NCI-H2171 (cell line): ENCODE measurements around the gene SMIM38.
"Not testable (repeated sequence)": the region's sequence is repeated elsewhere in the genome, so short reads cannot be mapped to it uniquely, and the experiment has no call there.

ENCODE experiments used
- DNase-seq: peaks from one replicate; lab custom pipeline; 2025; lab: John Stamatoyannopoulos, UW

The SMIM38 gene

DNA sequence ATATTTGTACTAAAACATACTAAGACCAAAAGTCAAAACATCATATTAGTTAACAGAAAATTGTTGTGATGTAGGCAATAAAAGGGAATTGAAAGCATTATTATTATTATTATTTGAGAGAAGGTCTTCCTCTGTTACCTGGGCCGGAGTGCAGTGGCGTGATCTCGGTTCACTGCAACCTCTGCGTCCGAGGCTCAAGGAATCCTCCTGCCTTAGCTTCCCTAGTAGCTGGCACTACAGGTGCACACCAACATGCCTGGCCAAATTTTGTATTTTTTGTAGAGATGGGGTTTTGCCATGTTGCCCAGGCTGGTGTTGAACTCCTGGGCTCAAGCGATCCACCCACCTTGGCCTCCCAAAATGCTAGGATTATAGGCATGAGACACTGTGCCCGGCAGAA is 15.6 kb upstream of the SMIM38 start:
- not testable (repeated sequence) for DNase-seq

DNA sequence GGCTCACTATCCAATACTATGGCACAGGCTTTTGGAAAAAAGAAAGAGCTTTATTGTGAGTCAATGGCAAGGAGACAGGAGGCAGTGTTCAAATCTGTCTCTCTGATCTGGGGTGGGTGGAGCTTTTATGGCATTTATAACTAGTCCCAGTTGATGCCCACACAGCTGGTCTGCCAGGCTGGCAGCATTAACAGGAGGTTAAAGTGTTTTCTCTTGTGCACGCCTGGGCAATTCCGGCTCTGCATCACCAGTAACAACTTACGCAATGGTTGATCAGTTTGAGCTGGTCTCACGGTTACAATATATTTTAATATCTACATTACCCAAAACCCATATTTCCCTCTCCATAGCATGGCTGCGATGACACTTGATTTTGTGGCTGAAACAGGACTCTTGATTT is 15.1 kb upstream of the SMIM38 start:
- DNase-seq, result no peak

DNA sequence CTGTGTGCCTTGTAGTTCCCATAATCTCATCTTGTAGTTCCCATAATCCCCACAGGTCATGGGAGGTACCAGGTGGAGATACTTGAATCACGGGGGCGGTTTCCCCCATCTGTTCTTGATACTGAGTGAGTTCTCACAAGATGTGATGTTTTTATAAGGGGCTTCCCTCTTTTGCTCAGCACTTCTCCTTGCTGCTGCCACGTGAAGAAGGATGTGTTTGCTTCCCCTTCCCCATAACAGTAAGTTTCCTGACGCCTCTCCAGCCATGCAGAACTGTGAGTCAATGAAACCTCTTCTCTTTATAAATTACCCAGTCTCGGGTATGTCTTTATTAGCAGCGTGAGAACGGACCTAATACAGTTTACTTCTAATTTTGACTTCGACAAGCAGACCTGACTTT is 14.0 kb upstream of the SMIM38 start:
- no peak for DNase-seq

DNA sequence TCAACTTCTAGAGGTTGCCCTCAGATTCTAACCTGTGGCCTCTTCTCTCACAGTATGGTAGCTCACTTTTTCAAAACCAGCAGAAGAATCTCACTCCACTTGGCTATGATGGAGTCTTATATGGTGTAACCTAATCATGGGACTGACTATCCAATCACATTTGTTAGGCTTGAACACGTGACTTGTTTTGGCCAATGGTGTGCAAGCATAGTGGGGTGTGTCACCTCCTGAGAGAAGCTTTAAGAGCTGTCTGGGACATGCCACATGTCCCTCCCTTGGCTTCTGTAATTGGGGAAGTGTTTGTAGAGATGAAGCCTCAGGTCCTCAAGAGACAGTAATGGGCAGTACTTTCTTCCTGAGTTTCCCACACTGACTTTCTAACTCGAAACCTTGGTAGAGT is 12.8 kb upstream of the SMIM38 start:
- no peak for DNase-seq

DNA sequence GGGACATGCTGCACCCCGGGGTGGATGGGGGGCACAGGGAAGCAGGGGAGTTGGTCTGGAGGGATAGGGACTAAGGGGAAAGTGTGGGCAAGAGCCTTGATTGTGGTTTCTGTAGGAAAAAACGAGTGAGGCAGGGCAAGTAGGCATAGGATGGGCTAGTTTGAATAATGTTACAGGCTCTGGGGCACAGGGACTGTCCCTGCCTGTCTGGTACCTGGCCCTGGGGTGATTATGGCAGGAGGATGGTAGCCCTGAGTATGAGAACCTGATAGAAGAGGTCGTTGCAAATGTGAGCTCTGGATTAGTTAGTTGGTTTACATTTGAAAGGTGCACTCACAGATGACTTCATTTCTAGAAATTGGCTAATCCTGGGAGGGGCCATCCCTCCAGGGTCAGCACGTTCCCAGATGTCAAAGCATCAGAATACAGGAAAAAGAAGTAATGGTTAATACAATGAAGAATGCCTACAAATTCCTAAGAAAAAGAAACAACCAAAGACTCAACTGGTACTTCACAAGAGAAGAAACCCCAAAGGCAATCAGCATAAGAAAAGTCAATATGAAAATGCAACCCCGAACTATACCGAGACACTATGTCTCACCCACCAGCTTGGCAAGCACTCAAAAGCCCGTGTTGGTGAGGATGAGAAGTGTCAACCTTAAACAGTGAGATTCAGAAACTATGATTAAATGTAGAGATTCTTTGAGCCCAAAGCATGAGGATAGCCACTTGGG is 11.3 kb upstream of the SMIM38 start:
- DNase-seq, result no peak

DNA sequence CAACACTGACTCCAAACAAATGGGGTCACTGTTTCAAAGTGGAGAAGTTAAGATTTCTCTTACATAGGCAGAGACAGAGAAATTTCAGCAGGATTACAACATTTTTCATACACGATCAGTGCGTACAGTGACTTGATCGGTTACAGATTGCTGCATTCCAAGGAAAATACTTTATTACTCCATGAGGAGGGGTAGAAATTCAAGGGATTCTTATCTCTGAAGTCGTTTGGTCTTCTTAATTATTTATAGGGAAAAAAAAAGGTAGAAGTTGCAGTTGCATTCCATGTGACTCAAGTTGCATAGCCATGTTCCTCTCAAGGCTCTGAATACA is 10.7 kb upstream of the SMIM38 start:
- DNase-seq, result no peak

DNA sequence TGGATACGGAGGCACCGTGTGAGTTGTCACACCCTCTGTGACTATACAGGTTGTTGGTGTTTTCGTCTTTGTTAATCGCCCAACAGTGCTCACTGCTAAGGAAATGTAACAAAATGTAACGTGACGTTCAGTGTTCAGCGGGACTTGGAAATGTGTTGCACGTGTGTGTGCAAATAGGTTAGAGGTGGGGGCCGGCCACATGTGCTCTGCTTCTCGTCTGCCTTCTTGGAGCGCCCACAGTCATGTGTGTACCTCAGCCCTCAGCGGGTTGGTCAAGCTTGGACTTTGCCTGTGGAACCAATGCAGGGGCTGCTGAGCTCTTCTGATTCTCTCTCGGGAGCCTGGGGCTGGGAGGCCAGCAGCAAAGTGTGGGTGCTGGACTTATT is 7.4 kb upstream of the SMIM38 start:
- no peak for DNase-seq

DNA sequence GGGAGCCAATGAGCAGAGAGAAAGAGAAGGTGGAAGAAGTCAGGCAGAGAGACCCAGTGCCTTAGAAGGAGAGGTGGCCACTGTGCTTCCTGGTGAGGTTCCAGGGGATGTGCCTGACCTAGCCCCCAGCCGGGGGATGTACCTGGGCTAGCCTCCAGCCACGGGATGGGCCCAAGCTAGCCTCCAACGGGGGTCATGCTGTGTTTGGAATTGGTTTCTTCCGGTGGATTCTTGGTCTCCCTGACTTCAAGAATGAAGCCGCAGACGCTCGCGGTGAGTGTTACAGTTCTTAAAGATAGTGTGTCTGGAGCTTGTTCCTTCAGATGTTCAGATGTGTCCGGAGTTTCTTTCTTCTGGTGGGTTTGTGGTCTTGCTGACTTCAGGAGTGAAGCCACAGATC is 6.9 kb upstream of the SMIM38 start:
- no peak for DNase-seq

DNA sequence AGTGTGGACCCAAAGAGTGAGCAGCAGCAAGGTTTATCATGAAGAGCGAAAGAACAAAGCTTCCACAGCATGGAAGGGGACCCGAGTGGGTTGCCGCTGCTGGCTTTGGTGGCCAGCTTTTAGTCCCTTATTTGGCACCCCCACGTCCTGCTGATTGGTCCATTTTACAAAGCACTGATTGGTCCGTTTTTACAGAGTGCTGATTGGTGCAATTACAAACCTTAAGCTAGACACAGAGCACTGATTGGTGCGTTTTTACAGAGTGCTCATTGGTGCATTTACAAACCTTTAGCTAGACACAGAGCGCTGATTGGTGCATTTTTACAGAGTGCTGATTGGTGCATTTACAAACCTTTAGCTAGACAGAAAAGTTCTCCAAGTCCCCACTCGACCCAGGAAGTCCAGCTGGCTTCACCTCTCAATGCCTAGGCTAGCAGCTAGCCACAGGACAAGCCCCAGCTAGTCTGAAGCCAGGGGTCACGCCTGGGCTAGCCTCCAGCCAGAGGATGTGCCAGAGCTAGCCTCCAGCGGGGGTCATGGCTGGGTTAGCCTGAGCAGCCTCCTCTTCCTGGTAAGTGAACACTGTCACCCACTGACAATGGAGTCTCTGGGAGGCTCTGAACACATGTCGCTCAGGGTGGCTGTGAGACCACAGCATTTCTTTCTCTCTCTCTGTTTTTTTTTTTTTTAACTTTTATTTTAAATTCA is 6.2 kb upstream of the SMIM38 start:
- DNase-seq, result not testable (repeated sequence)

DNA sequence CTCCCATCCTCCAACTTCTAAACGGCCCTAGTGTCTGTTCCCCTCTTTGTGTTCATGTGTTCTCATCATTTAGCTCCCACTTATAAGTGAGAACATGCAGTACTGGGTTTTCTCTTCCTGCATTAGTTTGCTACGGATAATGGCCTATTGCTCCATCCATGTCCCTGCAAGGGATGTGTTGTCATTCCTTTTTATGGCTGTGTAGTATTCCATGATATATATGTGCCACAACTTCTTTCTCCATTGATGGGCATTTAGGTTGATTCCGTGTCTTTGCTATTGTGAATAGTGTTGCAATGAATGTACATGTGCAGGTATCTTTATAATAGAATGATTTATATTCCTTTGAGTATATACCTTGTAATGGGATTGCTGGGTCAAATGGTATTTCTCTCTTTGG is 5.6 kb upstream of the SMIM38 start:
- no peak for DNase-seq

DNA sequence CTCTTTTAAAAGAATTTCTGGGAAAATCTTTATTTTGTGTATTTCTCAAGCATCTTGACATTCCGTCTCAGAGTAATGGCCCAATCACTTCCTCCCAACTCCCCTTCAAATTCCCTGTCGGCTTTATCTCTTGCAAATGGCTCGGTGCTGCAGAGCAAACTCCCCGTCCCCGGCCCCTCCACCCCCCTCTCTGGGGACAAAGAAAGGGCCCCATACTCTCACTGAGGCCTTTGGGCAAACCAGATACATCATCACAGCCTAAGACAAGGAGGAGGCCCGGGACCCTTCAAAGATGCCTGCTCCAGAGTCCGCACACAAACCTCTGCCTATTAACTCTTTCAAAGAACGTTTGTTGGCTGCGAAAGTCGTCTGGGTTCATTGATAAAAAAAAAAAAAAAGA is 3.9 kb upstream of the SMIM38 start:
- no peak for DNase-seq

DNA sequence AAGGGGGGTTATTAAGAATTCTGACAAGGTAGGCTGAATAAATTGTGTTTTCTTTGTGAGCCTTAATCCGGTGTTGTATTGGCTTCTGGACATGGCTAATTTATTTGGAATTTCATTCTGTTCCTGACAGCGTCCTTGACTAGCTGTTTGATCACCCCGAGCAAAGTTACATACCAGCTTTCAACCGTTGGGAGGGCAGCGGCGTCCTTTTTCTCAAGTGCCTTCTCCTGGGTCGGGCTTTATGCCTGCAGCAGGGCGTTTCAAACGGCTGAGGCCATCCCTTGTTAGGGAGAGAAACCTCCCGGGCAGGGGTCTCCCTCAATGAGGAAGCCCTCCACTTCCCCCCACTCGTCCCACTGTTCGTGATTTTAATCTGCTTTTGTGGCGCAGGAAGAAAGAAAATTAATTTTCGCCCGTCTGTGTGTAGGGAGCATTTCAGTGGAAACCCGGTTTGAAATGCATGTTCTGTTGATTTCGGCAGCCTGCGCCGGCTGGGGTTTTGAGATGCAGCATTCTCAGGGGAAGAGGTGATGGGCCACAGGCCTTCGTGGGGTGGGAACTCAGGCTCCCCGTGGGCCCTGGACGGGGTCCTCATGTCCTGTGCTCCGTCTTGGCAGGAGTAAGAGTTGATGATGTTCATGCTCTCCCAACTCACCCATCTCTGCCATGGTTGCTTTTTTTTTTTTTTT is 2.9 kb upstream of the SMIM38 start:
- no peak for DNase-seq

DNA sequence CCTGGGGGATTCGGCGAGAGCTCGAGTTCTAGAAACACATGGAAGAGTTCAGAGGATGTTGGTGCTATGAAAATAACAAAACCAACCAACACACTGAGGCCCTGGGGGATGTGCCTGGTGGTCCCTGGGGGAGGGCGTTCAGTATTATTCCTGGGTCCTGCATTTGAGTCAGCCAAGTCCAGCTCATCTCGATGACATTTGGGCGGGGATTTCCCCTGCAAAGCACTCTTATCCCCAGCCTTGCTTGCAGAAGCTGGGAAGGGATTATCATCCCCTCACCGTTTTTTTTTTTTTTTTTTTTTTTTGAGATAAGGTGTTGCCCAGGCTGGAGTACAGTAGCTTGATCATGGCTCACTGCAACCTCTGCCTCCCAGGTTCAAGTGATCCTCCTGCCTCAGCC is 2.1 kb upstream of the SMIM38 start:
- no peak for DNase-seq

DNA sequence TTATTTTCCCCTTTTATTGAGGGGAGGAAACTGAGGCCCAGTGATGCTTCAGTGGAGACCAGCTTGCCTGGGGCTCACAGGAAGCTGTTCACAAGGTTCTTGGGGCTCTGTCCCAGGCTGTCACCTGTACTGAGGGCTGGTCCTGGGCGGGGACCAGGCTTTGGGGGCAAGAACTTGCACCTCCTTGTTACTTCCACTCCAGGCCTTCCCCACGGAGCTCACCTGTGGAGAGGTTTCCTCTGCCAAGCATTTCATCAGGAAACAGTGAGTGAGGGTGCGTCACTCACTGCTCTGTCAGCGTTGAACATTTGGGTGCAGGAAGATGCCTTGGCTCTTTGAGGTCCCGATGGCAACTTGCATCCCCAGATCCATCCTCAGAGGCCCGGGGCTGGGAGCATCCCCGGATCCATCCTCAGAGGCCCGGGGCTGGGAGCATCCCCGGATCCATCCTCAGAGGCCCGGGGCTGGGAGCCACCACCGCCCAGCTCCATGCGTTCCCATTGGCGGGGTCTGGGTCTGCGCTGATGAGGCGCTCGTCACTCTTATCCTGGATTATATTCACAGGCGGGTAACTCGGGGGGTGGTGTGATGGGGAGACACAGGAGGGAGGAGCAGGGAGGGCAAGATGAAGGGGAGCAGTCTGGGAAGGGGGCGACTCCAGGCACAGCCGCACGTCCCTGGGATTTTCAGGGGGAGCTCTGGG is 1.4 kb upstream of the SMIM38 start:
- no peak for DNase-seq

DNA sequence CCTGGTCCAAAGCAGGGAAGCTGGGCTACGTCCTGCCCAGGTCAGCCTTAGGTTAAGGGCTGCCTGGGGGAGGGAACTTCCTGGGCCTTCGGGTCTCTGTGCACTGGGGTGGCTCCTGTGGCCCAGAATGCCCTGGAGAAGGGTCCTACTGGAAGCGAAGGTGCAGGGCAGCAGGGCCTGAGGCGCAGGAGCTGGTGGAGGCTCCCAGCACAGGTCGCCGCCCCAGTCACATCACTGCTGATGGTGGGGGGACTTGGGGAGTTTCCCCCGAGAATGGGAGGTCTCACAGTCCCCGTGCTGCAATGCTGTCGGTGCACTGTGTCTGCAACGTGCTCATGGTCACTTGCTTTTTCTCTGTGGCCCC is 815 bp upstream of the SMIM38 start:
- DNase-seq, result no peak

DNA sequence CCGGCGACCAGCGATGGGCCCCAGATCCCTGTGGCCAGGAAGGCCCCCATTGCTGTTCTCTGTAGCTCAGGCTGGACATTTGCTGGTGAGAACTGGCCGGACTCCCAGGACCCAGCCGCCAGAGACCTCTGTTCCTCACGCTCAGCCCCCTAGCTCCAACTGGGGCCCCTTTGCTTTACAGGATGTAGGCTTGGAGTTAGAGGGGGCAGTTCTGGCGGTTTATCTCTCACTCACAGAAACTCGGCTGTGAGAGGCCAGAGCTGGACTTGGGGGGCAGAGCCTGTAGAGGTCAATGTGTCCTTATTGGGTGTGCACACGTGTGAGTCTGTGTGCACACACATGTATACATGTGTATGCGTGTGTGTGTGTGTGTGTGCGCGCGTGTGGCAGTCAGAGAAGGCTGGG is 502 bp downstream of the SMIM38 start:
- no peak for DNase-seq

DNA sequence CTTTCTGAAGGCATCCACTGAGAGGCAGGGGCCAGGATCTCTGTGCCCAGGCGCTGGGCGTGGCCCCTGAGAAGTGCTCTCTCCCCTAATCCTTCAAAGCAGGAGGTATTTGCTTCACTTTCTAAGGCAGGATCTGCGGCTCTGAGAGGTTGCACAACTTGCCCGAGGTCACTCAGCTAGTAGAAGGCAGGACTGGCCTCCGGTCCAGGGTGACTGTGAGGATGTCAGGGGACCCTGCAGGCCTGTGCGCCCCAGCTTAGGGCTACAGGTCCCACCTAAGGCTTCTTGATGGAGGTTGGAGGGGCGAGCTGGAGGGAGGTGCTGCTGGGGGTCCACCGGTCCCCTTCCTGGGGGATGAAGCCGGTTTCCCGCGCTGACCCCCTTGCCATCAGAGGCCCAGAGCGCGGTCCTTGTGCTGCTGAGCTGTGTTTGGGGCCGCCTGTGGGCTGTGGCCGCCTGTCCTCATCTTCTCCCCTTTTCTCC is 979 bp downstream of the SMIM38 start:
- no peak for DNase-seq

DNA sequence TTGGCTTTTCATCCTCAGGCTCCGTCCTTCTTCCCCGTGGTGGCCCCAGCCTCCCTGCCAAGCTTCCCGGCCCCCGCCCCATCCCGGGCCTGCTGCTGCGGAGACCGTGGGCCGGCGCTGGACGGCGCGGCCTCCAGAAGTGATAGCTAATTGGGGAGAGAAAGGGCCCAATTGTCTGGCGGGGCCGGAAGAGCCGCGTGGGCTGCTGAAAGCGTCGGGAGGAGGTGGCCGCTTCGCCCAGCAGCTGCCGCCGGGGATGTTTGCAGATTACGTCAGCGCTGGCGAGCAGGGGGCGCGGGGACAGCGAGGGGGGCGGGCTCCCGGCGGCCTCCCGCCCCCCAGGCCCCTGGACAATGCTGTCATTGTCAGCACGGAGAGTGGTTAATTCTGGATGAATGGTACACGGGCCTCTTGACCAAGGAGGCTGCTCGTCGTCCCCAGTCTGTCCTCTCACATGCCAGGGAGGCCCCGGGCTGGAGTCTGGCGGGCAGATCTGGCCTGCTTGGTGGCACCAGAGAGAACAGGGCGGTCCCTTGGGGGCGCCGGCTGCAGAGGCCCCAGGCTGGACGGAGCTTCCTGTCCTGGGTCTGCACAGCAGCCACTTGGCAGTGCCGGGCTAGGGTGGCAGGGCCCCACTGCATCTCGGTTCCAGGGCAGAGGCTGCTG is 1.6 kb downstream of the SMIM38 start:
- DNase-seq, result no peak

DNA sequence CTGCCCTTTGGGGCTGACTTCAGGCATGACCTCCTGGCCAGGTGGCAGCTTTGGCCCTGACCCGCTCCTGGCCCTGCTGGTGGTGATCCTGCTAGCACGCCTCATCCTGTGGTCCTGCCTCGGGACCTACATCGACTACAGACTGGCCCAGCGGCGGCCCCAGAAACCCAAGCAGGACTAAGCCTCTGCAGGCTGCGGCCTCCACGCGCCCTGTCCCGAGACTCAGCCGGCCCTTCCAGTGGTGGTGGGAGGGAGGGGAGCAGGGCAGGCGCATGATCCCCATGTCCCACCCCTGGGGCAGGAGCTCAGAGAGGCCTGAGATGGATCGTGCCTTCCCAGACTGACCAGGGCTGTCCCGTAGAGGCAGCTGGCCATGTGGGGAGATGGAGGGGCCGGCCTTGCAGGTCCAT is 2.1 kb downstream of the SMIM38 start:
- no peak for DNase-seq

DNA sequence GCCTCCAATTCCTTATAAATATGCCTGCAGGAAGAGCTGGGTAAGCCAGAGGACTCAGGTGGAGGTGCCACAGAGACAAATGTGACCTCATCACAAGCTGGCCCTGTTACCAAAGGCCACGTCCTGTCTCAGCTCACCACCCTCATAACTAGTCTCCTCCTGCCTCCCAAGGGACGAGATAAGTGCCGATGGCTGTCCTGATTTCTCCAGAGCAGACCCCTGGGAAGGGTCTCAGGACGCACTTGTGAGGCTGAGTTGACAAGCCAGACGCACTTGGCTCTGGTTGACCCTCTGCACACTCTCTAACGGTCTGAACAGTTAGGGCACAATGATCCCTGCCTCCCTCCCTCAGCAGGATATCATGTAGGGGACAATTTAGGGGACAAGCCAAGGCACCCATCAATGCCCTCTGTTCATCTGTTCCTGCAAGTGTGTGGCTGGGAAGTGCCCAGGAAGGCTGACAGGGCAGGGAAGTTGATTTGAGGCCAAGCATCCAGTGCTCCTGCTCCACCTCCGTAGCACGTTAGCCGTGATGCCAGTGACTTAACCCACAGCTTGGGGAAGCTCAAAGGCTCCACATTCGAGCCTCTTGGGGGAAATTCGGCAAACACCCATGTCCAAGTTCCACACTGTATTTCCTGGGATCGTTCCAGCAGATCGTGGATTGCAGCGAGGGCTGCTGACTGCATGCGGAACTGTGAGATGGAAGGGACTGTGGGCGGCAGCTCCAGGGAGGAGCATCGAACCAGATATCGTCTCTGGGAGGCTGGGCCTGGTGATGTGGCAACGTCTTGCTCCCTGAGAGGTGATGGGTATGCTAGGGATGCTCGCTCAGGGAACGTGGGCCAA is 2.8 kb downstream of the SMIM38 start:
- DNase-seq, result no peak

DNA sequence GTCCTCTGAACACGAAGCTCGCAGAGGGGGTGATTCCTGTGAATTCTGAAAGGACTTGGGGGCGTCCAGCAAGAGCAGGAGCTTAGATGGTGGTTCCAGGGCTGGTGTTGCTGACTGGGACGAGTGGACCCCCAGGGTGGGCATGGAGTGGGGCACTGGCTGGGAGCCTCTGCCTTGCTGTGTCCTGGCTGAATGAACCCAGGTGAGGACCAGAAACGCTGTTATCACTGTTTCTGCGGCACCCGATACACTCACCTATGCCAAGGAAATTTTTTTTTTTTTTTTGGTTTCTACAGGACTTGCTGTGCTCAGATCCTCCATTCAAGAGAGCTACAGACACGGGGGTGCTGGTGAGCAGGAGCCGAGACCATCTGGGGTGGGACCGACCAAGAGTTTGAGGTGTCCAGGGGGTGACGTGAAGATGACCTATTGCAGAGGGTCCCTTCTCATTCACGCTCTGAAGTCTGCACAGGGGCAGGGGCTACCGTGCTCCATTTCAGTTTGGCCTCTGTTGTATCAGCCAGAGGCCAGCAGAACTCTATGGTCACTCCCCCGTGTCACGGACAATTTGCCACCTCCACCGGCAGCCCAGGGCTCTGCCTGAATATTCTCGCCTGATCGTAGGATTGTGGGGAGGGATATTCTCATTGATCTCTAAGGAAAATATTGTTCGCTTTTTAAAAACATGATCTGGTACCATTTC is 3.6 kb downstream of the SMIM38 start:
- no peak for DNase-seq
